BJ (cell line): ENCODE measurements around the gene ZBTB39. TPM values are rescaled to one million over a fixed set of nuclear protein-coding genes. Genes with fewer than 3 reads are reported as not detected.
"Not testable (repeated sequence)": the region's sequence is repeated elsewhere in the genome, so short reads cannot be mapped to it uniquely, and the experiment has no call there.

ENCODE experiments used
- CTCF ChIA-PET: fragments of 350-600 bp; formaldehyde crosslinking; extraction: SDS; loops from one replicate; lab custom pipeline; 2021; ENCODE audit warnings: antibody characterized with exemption, inconsistent platforms; lab: Yijun Ruan, JAX
- POLR2A ChIA-PET: fragments of 300-600 bp; sonication (Branson Sonifier 250); formaldehyde crosslinking; extraction: SDS; loops from one replicate; lab custom pipeline; 2021; ENCODE audit warnings: antibody characterized with exemption; lab: Charles Lee
- DNase-seq: peaks from one replicate; pipeline ENCODE4 v3.0.0-alpha.2; 2011; ENCODE audit warnings: low read depth
- H3K27me3 ChIP-seq: 2 replicates; pipeline ENCODE4 v1.6.0; 2011; ENCODE audit warnings: low read length; ENCODE audit not compliant: control insufficient read depth, insufficient read depth
- H3K36me3 ChIP-seq: 2 replicates; pipeline ENCODE4 v1.5.1; 2011; ENCODE audit warnings: low read length; ENCODE audit not compliant: control insufficient read depth, insufficient read depth
- H3K4me3 ChIP-seq: 2 replicates; pipeline ENCODE4 v1.5.1; 2011; ENCODE audit warnings: low read depth, mild to moderate bottlenecking, control low read depth, low read length
- CTCF ChIP-seq: IDR thresholded peaks from 2 replicates; pipeline ENCODE4 v1.5.1; 2011; ENCODE audit warnings: low read depth, mild to moderate bottlenecking, control low read depth, inconsistent platforms, low read length, moderate library complexity; ENCODE audit not compliant: insufficient read depth
- polyA minus RNA-seq: library from RNA; depleted of rRNA, polyadenylated mRNA; stranded (reverse); fragments of >200 nt; gene quantifications from 2 replicates; pipeline ENCODE4 v1.2.3, GENCODE V29; 2011; rRNA and poly(A)+ RNA removed
- polyA plus RNA-seq: library from polyadenylated mRNA; depleted of rRNA; stranded (reverse); fragments of >200 nt; gene quantifications from 2 replicates; pipeline ENCODE4 v1.2.3, GENCODE V29; 2011; rRNA removed

Gene ZBTB39
- polyA plus RNA-seq: 3.9 and 4.2 TPM in 2 replicates
- polyA minus RNA-seq: 5.9 and 6.5 TPM in 2 replicates

GRCh38 chr12:57005980-57006808 lies at the start of gene ZBTB39:
Gene ZBTB39 (minus strand): TSS chr12:57006546. CDS start chr12:57004917, 1,629 bp downstream.
- H3K36me3 ChIP-seq: peaks cover 16% of the 10 kb centered on the region
- no peak for DNase-seq
- TF ChIP-seq CTCF: peak; percentile 49
- ChIA-PET POLR2A (no interaction called here), CTCF (interaction anchor here (1.0 to 11.4 kb wide), 24 partner anchors 10 to 295 kb away, joined by 3 to 220 read pairs (median 6); partner anchors contain the start of genes HSD17B6, MYO1A, STAT6 and TAC3)
- H3K4me3 ChIP-seq: peak within 1 kb of the TSS; percentile 84
- H3K27me3 ChIP-seq: no peaks in the 10 kb centered on the region

GRCh38 chr12:57055824-57056223 lies 49.5 kb upstream of the ZBTB39 start:
- no peak for DNase-seq
- Histone ChIP-seq H3K27me3 (no peaks in the 10 kb centered on the region), H3K36me3 (peaks cover 1% of the 10 kb centered on the region; the same call in 1 of the 2 replicates), H3K4me3 (no peak overlapping the region)
- CTCF ChIA-PET: interaction anchor here (0.6 to 8.2 kb wide), 2 partner anchors 49 to 1124 kb away, joined by 3 to 148 read pairs; partner anchors contain the start of gene ZBTB39
- TF ChIP-seq CTCF: no peak
- POLR2A ChIA-PET: no interaction called here

- CTCF ChIA-PET, H3K36me3 ChIP-seq, H3K4me3 ChIP-seq, POLR2A ChIA-PET, H3K27me3 ChIP-seq, DNase-seq: not testable (repeated sequence)
Measured at GRCh38 chr12:57053901-57054300, 47.6 kb upstream of the ZBTB39 start.

GRCh38 chr12:57053146-57053545 lies 46.8 kb upstream of the ZBTB39 start:
- H3K4me3 ChIP-seq, DNase-seq, POLR2A ChIA-PET, H3K36me3 ChIP-seq, H3K27me3 ChIP-seq: not testable (repeated sequence)
- CTCF ChIA-PET: interaction anchor here (0.5 to 6.0 kb wide), 4 partner anchors 8 to 50 kb away, joined by 3 to 37 read pairs (median 6); no protein-coding TSS in a partner anchor

- CTCF ChIA-PET: interaction anchor here (1.9 to 6.0 kb wide), 5 partner anchors 10 to 61 kb away, joined by 4 to 37 read pairs (median 8); partner anchors contain the start of gene STAT6
- no peak overlapping the region for H3K4me3 ChIP-seq
- DNase-seq: no peak
- H3K27me3 ChIP-seq: no peaks in the 10 kb centered on the region; the same call in 1 of the 2 replicates
- no peaks in the 10 kb centered on the region for H3K36me3 ChIP-seq
- no peak for TF ChIP-seq CTCF
- POLR2A ChIA-PET: no interaction called here
Measured at GRCh38 chr12:57051011-57051410, 44.7 kb upstream of the ZBTB39 start.

- ChIA-PET CTCF (interaction anchor here (0.9 to 6.0 kb wide), 10 partner anchors 9 to 62 kb away, joined by 3 to 37 read pairs (median 4); partner anchors contain the start of gene STAT6), POLR2A (interaction anchor here (0.6 kb wide), 1 partner anchor 41 kb away, joined by 3 read pairs; no protein-coding TSS in a partner anchor)
- DNase-seq: no peak
- no peaks in the 10 kb centered on the region for H3K36me3 ChIP-seq
- no peak for TF ChIP-seq CTCF
- H3K27me3 ChIP-seq: no peaks in the 10 kb centered on the region; the same call in none of the 2 replicates
- no peak within 1 kb of the TSS for H3K4me3 ChIP-seq
Measured at GRCh38 chr12:57049890-57050289, 43.5 kb upstream of the ZBTB39 start, which contains the start of gene MYO1A. Gene MYO1A (minus strand): TSS chr12:57050129. CDS start chr12:57048323, 1,806 bp downstream.
